ENCODE data around the gene ACTL10.

- TF ChIP-seq EZH2 (IDR thresholded peaks at IDR 0.05; ENCODE audit: low read depth) (no peak), CTCF (conservative IDR thresholded peaks at IDR 0.05) (no peak)
Measured at GRCh38 chr20:33663161-33664084, 3.3 kb upstream of the ACTL10 start.
